ENCODE results near the gene CRTC2. TPM values are rescaled to one million over a fixed set of nuclear protein-coding genes. Genes with fewer than 3 reads are reported as not detected.

The CRTC2 gene
- total and polyA plus RNA-seq, 9 of the 15 experiments (the other 6 are each of a cell fraction or from before 2014, with no cell fraction given), result 2.7 to 26.4 (median 10.2) TPM

DNA sequence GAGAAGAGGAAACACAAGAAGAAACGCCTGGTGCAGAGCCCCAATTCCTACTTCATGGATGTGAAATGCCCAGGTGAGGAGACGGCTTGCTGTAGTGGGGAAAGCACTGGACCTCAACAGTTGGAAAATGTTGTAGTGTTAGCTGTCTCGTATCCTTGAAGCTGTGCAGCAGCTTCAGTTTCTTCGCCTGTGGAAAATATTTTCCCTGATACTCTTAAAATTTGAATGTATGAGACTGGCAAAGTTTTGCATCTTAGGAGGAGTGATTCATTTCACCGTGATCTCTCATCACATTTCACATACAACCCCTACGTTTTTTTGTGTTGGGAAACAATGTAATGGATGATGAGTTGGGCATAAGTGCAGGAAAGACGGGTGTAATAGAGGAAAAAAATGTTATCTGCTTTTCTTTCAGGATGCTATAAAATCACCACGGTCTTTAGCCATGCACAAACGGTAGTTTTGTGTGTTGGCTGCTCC, 32.8 kb upstream of the CRTC2 start (continued):
- TF ChIP-seq, protein P1, sequence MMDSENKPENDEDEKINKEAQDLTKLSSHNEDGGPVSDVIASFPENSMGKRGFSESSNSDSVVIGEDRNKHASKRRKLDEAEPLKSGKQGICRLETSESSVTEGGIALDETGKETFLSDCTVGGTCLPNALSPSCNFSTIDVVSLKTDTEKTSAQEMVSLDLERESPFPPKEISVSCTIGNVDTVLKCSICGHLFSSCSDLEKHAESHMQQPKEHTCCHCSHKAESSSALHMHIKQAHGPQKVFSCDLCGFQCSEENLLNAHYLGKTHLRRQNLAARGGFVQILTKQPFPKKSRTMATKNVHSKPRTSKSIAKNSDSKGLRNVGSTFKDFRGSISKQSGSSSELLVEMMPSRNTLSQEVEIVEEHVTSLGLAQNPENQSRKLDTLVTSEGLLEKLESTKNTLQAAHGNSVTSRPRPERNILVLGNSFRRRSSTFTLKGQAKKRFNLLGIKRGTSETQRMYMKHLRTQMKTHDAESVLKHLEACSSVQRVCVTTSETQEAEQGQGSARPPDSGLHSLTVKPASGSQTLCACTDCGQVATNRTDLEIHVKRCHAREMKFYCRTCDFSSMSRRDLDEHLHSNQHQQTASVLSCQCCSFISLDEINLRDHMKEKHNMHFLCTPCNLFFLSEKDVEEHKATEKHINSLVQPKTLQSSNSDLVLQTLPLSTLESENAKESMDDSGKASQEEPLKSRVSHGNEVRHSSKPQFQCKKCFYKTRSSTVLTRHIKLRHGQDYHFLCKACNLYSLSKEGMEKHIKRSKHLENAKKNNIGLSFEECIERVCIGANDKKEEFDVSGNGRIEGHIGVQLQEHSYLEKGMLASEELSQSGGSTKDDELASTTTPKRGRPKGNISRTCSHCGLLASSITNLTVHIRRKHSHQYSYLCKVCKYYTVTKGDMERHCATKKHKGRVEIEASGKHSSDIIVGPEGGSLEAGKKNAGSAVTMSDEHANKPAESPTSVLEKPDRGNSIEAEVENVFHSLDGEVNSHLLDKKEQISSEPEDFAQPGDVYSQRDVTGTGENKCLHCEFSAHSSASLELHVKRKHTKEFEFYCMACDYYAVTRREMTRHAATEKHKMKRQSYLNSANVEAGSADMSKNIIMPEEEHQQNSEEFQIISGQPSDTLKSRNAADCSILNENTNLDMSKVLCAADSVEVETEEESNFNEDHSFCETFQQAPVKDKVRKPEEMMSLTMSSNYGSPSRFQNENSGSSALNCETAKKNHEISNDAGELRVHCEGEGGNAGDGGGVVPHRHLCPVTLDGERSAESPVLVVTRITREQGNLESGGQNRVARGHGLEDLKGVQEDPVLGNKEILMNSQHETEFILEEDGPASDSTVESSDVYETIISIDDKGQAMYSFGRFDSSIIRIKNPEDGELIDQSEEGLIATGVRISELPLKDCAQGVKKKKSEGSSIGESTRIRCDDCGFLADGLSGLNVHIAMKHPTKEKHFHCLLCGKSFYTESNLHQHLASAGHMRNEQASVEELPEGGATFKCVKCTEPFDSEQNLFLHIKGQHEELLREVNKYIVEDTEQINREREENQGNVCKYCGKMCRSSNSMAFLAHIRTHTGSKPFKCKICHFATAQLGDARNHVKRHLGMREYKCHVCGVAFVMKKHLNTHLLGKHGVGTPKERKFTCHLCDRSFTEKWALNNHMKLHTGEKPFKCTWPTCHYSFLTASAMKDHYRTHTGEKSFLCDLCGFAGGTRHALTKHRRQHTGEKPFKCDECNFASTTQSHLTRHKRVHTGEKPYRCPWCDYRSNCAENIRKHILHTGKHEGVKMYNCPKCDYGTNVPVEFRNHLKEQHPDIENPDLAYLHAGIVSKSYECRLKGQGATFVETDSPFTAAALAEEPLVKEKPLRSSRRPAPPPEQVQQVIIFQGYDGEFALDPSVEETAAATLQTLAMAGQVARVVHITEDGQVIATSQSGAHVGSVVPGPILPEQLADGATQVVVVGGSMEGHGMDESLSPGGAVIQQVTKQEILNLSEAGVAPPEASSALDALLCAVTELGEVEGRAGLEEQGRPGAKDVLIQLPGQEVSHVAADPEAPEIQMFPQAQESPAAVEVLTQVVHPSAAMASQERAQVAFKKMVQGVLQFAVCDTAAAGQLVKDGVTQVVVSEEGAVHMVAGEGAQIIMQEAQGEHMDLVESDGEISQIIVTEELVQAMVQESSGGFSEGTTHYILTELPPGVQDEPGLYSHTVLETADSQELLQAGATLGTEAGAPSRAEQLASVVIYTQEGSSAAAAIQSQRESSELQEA (IDR thresholded peaks at IDR 0.05; ENCODE audit: low read depth), result 0 out of 2 replicates have a peak, but pooled peaks have one; percentile 23
- TF ChIP-seq ZNF12 (CRISPR knock-in tag; IDR thresholded peaks at IDR 0.05) (no peak), LEF1 (IDR thresholded peaks at IDR 0.05) (no peak), DMBX1 (CRISPR knock-in tag; IDR thresholded peaks at IDR 0.05; ENCODE audit: borderline replicate concordance) (no peak), TGIF2 (CRISPR knock-in tag; IDR thresholded peaks at IDR 0.05) (peak; percentile 73; the same call in 1 of the 2 replicates), ZNF224 (CRISPR knock-in tag; IDR thresholded peaks at IDR 0.05) (no peak), NCOR1 (IDR thresholded peaks at IDR 0.05) (no peak), ZNF583 (CRISPR knock-in tag; IDR thresholded peaks at IDR 0.05) (no peak)
- TF ChIP-seq, protein P2, sequence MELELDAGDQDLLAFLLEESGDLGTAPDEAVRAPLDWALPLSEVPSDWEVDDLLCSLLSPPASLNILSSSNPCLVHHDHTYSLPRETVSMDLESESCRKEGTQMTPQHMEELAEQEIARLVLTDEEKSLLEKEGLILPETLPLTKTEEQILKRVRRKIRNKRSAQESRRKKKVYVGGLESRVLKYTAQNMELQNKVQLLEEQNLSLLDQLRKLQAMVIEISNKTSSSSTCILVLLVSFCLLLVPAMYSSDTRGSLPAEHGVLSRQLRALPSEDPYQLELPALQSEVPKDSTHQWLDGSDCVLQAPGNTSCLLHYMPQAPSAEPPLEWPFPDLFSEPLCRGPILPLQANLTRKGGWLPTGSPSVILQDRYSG (tag; conservative IDR thresholded peaks at IDR 0.05; ENCODE audit: low read depth), result no peak
- TF ChIP-seq, protein P3, sequence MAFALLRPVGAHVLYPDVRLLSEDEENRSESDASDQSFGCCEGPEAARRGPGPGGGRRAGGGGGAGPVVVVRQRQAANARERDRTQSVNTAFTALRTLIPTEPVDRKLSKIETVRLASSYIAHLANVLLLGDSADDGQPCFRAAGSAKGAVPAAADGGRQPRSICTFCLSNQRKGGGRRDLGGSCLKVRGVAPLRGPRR (CRISPR knock-in tag; IDR thresholded peaks at IDR 0.05), result no peak

Measured in K562 (cell line).